WI38 (cell line): ENCODE measurements around the gene ARSK.

Experiments
- H3K4me3 ChIP-seq: 2 replicates; pipeline ENCODE4 v1.5.1; 2011; ENCODE audit warnings: low read depth, mild to moderate bottlenecking, control low read depth, low read length
- TF ChIP-seq, protein P1 (sequence below): IDR thresholded peaks from 2 replicates; pipeline ENCODE4 v1.5.1; 2012; ENCODE audit warnings: low read depth, mild to moderate bottlenecking, control low read depth, low read length

The ARSK gene

DNA sequence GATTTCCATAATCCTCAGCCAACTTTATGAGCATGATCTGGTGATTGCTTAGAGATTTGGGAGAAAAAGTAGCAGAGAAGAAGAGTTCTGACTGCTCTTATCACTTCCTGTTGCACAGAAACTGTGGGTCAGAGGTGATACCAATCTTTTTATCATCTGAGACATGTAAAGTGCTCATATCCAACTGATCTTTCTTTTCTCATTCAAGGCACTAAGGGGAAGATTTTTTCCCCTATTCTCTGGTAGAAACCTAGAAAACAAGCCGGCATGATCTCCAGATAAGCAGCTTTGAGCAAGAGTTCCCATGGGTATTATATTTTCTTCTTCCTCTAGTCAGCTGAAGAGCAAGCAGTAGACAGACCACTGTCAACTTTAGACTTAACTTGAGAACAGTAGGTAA, 36.0 kb downstream of the ARSK start:
- TF ChIP-seq, protein P1, sequence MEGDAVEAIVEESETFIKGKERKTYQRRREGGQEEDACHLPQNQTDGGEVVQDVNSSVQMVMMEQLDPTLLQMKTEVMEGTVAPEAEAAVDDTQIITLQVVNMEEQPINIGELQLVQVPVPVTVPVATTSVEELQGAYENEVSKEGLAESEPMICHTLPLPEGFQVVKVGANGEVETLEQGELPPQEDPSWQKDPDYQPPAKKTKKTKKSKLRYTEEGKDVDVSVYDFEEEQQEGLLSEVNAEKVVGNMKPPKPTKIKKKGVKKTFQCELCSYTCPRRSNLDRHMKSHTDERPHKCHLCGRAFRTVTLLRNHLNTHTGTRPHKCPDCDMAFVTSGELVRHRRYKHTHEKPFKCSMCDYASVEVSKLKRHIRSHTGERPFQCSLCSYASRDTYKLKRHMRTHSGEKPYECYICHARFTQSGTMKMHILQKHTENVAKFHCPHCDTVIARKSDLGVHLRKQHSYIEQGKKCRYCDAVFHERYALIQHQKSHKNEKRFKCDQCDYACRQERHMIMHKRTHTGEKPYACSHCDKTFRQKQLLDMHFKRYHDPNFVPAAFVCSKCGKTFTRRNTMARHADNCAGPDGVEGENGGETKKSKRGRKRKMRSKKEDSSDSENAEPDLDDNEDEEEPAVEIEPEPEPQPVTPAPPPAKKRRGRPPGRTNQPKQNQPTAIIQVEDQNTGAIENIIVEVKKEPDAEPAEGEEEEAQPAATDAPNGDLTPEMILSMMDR, result no peak
- no peak overlapping the region for H3K4me3 ChIP-seq

DNA sequence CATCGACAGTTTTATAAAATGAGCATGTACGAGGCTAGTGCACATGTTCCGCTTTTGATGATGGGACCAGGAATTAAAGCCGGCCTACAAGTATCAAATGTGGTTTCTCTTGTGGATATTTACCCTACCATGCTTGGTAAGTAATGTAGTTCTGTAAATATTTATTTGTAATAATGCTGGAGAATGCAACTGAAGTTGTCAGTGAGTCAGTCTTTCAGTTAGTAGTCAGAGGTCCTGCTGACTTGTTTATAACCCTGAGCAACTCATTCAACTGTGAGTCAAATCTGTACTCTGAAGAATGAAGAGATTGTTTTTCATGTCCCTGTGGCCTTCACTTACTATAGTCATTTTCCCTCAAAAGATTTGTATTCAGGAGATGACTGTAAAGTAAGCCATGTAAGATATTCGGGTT, 36.6 kb downstream of the ARSK start:
- TF ChIP-seq, protein P1, result no peak
- H3K4me3 ChIP-seq, result no peak overlapping the region

DNA sequence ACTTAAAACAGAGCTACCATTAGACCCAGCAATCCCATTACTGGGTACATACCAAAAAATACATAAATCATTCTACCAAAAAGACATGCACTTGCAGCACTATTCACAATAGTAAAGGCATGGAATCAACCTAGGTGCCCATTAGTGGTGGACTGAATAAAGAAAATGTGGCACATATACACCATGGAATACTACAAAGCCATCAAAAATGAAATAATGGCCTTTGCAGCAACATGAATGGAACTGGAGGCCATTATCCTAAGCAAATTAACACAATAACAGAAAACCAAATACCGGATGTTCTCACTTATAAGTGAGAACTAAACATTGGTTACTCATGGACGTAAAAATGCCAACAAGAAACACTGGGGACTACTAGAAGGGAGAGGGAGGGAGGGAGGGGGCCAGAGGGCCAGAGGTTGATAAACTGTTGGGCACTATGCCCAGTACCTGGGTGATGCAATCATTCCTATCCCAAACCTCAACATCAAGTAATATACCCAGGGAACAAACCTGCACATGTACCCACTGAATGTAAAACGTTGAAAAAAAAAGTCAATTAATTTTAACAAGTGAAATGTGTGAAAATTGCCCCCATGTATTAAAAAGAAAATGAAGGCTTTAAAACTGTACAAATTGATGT, 40.5 kb downstream of the ARSK start:
- no peak overlapping the region for H3K4me3 ChIP-seq
- TF ChIP-seq, protein P1, result no peak

DNA sequence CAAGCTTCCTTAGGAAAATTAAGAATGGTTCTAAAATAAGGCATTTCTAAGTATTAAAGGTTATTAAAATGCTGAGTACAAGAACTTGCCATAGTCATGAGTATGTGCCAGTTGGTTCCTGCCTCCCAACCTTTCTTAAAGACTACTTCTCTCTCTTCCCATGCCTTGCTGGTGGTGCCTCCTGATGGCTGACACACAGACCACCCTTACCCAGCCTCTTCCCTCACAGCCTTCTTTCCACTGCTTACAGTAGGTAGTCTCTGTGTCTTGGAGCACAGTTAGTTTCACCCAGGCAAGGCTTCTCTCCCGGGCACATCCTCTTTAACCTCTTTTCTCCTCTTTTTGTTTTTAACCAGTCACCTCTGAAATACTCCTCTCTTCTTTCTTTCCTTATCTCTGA, 44.4 kb downstream of the ARSK start:
- no peak overlapping the region for H3K4me3 ChIP-seq
- TF ChIP-seq, protein P1, result no peak

DNA sequence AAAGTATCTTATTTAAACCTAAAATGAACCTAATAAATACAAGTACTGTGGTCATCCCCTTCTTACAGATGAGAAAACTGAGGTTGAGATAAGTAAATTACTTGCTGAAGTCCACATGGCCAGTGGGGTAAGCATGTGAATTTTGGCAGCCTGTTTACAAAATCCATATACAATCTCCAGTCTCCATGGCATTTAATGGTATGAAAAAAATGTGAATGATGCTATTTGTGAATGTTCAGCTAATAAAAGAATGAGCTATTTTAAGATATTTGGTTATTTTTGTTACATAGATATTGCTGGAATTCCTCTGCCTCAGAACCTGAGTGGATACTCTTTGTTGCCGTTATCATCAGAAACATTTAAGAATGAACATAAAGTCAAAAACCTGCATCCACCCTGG, 45.7 kb downstream of the ARSK start:
- H3K4me3 ChIP-seq, result no peak overlapping the region
- TF ChIP-seq, protein P1, result no peak

DNA sequence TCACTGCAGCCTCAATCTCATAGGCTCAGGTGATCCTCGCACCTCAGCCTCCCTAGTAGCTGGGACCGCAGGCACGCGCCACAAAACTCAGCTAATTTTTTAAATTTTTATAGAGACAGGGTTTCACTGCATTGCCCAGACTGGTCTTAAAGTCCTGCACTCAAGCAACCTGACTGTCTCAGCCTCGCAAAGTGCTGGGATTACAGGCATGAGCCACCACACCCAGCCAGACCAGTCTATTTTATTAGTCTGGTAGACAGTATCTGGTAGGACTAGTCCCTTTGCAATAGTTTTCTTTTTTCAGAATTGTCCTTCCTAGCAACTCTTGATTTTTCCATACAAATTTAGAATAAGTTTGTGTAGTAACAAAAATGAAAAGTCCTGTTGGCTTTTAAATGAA, 50.9 kb downstream of the ARSK start:
- H3K4me3 ChIP-seq, result no peak overlapping the region
- TF ChIP-seq, protein P1, result no peak

DNA sequence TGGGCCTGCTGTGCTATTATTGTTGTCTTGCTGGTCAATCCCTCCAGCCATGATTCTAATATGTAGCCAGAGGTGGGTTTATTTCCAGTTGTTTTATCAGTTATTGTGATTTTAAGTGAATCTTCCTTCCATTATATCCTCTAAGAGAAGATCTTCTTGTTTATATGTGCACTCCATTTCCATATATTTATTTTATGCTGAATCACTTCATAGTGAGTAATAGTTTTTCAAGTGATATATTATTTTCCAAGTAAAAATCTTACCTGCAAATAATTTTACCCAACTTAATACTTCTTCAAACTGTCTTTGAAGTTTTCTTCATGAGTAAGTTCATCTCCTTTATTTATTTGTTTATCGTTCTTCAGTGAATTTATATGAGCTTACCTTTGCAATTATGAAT, 51.5 kb downstream of the ARSK start:
- TF ChIP-seq, protein P1, result no peak
- no peak overlapping the region for H3K4me3 ChIP-seq
